Measurements from ENCODE around the gene HYAL3. TPM values are rescaled to one million over a fixed set of nuclear protein-coding genes. Genes with fewer than 3 reads are reported as not detected.

The HYAL3 gene
- total RNA-seq, 1 donor from 2014 or later = 8.1 TPM

DNA sequence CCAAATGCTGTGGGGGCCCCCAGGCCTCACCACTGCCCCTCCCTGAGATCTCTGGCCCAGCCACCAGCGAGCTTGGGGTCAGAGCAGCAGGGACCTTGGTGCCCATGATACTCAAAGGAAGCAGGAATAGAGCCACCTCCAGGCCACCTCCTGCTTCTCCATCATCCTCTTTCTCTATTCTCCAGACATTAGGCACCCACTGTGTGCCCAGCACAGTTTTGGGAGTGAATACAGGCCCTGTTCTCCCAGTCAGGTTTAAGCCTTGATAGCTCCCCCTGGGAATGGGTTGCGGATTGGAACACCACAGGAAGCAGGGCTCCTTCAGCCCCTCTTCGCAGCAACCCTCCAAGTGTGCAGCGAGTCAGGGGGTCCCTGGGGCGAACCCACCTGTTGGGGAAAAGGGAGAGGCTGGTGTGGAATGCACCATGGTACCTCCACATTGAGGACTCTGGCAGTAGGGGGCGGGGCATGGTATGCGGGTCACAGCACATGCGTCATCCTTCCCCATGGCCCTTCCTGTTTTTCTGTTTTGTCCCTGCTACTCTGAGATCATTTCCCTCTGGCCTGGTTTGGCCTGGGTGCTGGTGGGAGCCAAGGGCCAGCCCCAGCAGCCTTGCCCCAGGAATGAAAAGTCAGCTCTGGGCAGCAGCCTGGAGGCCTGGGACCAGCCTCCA, 44.5 kb downstream of the HYAL3 start:
- H3K27ac ChIP-seq = peak overlapping the region; percentile 75
- peaks cover 0 to 38% of the 10 kb centered on the region in 2 donors for H3K36me3 ChIP-seq
- no peak for DNase-seq (ENCODE audit: extremely low spot score in 2 of 2)
- no peak overlapping the region for H3K4me3 ChIP-seq
- intact Hi-C loops (cut with DNase I) = loop anchor here (5.0 kb wide), 1 partner anchor 68 kb away; the partner anchor contains the start of gene HYAL2
- no peaks in the 10 kb centered on the region for H3K9me3 ChIP-seq
- peaks cover 67% of the 10 kb centered on the region for H3K4me1 ChIP-seq
- no peaks in the 10 kb centered on the region for H3K27me3 ChIP-seq
- TF ChIP-seq, protein P1, sequence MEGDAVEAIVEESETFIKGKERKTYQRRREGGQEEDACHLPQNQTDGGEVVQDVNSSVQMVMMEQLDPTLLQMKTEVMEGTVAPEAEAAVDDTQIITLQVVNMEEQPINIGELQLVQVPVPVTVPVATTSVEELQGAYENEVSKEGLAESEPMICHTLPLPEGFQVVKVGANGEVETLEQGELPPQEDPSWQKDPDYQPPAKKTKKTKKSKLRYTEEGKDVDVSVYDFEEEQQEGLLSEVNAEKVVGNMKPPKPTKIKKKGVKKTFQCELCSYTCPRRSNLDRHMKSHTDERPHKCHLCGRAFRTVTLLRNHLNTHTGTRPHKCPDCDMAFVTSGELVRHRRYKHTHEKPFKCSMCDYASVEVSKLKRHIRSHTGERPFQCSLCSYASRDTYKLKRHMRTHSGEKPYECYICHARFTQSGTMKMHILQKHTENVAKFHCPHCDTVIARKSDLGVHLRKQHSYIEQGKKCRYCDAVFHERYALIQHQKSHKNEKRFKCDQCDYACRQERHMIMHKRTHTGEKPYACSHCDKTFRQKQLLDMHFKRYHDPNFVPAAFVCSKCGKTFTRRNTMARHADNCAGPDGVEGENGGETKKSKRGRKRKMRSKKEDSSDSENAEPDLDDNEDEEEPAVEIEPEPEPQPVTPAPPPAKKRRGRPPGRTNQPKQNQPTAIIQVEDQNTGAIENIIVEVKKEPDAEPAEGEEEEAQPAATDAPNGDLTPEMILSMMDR (IDR thresholded peaks at IDR 0.05) = no peak
- TF ChIP-seq POLR2A (IDR thresholded peaks at IDR 0.05) (no peak), POLR2AphosphoS5 (IDR thresholded peaks at IDR 0.05; ENCODE audit: insufficient read depth in 1 of 2, low read depth in 1 of 2) (peak; percentile 55 to 57)

DNA sequence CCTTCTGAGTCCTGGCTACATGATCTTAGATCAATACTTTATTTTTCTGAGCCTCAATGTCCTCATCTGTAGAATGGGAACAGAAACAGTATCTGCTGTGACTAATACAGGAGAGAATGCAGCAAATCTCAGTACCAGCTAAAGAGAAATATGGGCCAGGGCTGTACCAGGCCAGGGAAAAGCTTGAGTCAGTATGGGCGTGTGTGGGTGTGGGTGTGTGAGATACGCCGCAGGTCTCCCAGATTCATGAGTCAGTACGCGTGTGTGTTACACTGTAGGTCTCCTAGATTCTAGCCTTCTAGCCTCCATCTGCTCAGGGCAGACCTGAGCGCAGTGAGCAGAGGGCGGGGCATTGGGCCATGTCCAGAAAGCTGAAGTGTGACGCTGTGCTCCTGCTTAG, 48.0 kb downstream of the HYAL3 start:
- Histone ChIP-seq H3K36me3 (peaks cover 0 to 14% of the 10 kb centered on the region in 2 donors), H3K9me3 (no peaks in the 10 kb centered on the region), H3K4me1 (peaks cover 91% of the 10 kb centered on the region), H3K27ac (peak overlapping the region; percentile 52), H3K4me3 (no peak overlapping the region), H3K27me3 (no peaks in the 10 kb centered on the region)
- TF ChIP-seq, protein P1 (IDR thresholded peaks at IDR 0.05) = no peak
- peak in 1 of 2 donors; percentile 65 for TF ChIP-seq POLR2AphosphoS5 (IDR thresholded peaks at IDR 0.05; ENCODE audit: insufficient read depth in 1 of 2, low read depth in 1 of 2)
- no peak for TF ChIP-seq POLR2A (IDR thresholded peaks at IDR 0.05)
- DNase-seq (ENCODE audit: extremely low spot score in 2 of 2) = no peak
- intact Hi-C loops (cut with DNase I) = no loop called here

DNA sequence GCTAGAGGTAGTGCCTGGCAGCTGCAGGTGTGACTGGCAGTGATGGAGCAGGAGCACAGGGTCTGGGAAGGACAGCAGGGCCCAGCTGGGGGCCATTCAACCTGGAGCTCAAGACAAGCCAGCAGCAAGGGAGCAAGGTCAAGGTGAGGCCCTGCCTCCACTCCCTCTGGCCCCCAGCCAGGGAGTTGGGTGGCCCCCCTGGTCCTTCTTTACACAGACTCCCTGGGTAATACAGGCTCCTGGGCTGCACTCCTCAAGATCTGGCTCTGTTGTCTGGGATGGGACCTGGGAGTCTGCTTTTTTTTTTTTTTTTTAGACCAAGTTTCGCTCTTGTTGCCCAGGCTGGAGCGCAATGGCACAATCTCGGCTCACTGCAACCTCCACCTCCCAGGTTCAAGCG, 48.7 kb downstream of the HYAL3 start:
- Histone ChIP-seq H3K27me3 (no peaks in the 10 kb centered on the region), H3K4me1 (peaks cover 93% of the 10 kb centered on the region), H3K36me3 (peaks cover 0 to 12% of the 10 kb centered on the region in 2 donors), H3K27ac (peak overlapping the region; percentile 26), H3K4me3 (no peak overlapping the region), H3K9me3 (no peaks in the 10 kb centered on the region)
- DNase-seq (ENCODE audit: extremely low spot score in 2 of 2) = no peak
- intact Hi-C loops (cut with DNase I) = no loop called here
- TF ChIP-seq POLR2A (IDR thresholded peaks at IDR 0.05) (no peak), POLR2AphosphoS5 (IDR thresholded peaks at IDR 0.05; ENCODE audit: insufficient read depth in 1 of 2, low read depth in 1 of 2) (no peak)
- TF ChIP-seq, protein P1 (IDR thresholded peaks at IDR 0.05) = no peak

DNA sequence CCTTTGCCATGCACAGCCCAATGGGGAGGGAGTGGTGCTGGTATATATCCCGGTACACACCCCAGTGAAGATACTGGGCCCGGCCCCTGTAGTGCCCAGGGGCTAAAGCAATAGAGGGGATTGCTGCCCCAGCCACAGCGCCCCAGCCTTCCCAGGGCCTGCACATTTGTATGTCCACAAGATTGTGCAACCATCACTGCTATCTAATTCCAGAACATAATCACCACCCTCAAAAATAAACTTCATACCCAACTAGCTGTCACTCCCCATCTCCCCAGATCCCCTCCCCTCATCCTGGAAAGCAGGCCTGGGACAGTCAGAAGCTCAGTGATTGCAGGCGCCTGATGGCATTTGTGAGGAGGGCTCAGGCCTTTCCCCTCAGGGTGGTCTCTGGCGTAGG, 49.7 kb downstream of the HYAL3 start:
- TF ChIP-seq POLR2AphosphoS5 (IDR thresholded peaks at IDR 0.05; ENCODE audit: insufficient read depth in 1 of 2, low read depth in 1 of 2) = no peak
- TF ChIP-seq POLR2A (IDR thresholded peaks at IDR 0.05) = no peak
- TF ChIP-seq, protein P1 (IDR thresholded peaks at IDR 0.05) = no peak
- Histone ChIP-seq H3K27me3 (no peaks in the 10 kb centered on the region), H3K36me3 (peaks cover 0 to 12% of the 10 kb centered on the region in 2 donors), H3K9me3 (no peaks in the 10 kb centered on the region), H3K4me3 (no peak overlapping the region), H3K4me1 (peaks cover 93% of the 10 kb centered on the region), H3K27ac (peak overlapping the region; percentile 92)
- intact Hi-C loops (cut with DNase I) = no loop called here
- no peak for DNase-seq (ENCODE audit: extremely low spot score in 2 of 2)

DNA sequence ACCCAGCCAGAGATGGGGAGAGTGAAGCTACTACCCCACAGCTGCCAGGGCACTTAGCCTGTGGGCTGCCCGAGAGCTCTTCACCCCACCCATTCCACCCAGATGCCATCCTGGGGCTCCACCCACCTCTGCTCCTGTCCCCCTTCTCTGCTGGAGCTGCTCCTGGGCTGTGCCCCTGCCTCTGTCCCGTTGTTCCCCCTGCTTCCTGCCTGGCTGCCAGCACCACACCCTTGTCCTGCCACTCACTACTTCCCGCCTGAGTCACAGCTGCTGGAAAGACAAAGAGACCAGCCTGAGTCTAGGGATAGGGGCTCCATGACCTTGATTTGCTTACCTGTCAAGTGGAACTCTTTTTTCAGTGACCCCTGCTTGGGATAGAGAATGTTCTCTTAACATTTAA, 50.8 kb downstream of the HYAL3 start:
- peaks cover 94% of the 10 kb centered on the region for H3K4me1 ChIP-seq
- intact Hi-C loops (cut with DNase I) = no loop called here
- peak overlapping the region; percentile 92 for H3K27ac ChIP-seq
- TF ChIP-seq, protein P1 (IDR thresholded peaks at IDR 0.05) = no peak
- TF ChIP-seq POLR2AphosphoS5 (IDR thresholded peaks at IDR 0.05; ENCODE audit: insufficient read depth in 1 of 2, low read depth in 1 of 2) = peak in 1 of 2 donors; percentile 71
- TF ChIP-seq POLR2A (IDR thresholded peaks at IDR 0.05) = no peak
- no peaks in the 10 kb centered on the region for H3K27me3 ChIP-seq
- no peaks in the 10 kb centered on the region for H3K9me3 ChIP-seq
- DNase-seq (ENCODE audit: extremely low spot score in 2 of 2) = no peak
- peaks cover 0 to 12% of the 10 kb centered on the region in 2 donors for H3K36me3 ChIP-seq
- H3K4me3 ChIP-seq = no peak overlapping the region

Data from vagina (tissue), 2 donors.